HG02571 (cell line): ENCODE results near the gene ISLR.

ENCODE experiments used
- ATAC-seq: cut with Tn5 transposase; IDR thresholded peaks from one replicate; pipeline ENCODE4 v1.9.1; 2021; ENCODE audit warnings: mild to moderate bottlenecking, moderate library complexity; ENCODE audit not compliant: unreplicated experiment

Gene ISLR

GRCh38 chr15:74209997-74210671, 36.6 kb downstream of the ISLR start:
- ATAC-seq, result no peak

- ATAC-seq, result no peak
Measured at GRCh38 chr15:74210729-74211128, 37.2 kb downstream of the ISLR start.

GRCh38 chr15:74211656-74212055, 38.1 kb downstream of the ISLR start:
- no peak for ATAC-seq

GRCh38 chr15:74212494-74212893, 39.0 kb downstream of the ISLR start:
- ATAC-seq, result no peak

- no peak for ATAC-seq
Measured at GRCh38 chr15:74213858-74214284, 40.4 kb downstream of the ISLR start.

- ATAC-seq, result no peak
Measured at GRCh38 chr15:74214324-74215021, 41.0 kb downstream of the ISLR start.

GRCh38 chr15:74215958-74216357, 42.4 kb downstream of the ISLR start:
- ATAC-seq, result no peak

- no peak for ATAC-seq
Measured at GRCh38 chr15:74216949-74217348, 43.4 kb downstream of the ISLR start.

GRCh38 chr15:74217907-74218885, 44.7 kb downstream of the ISLR start:
- ATAC-seq, result no peak

- no peak for ATAC-seq
Measured at GRCh38 chr15:74220475-74221248, 47.2 kb downstream of the ISLR start.

- no peak for ATAC-seq
Measured at GRCh38 chr15:74221399-74222239, 48.1 kb downstream of the ISLR start.

- no peak for ATAC-seq
Measured at GRCh38 chr15:74222240-74223119, 49.0 kb downstream of the ISLR start.

- no peak for ATAC-seq
Measured at GRCh38 chr15:74225928-74226327, 52.4 kb downstream of the ISLR start.
